NB4 (cell line): ENCODE results near the gene GSTP1.
"Not testable (repeated sequence)": the region's sequence is repeated elsewhere in the genome, so short reads cannot be mapped to it uniquely, and the experiment has no call there.

ENCODE experiments used
- MYC ChIP-seq: IDR thresholded peaks from 2 replicates; pipeline ENCODE4 v1.6.1; 2011; ENCODE audit warnings: low read depth, low read length
- TF ChIP-seq, protein P1 (sequence below): IDR thresholded peaks from one replicate; pipeline ENCODE4 v1.5.1; 2012; ENCODE audit warnings: low read depth, low read length

DNA sequence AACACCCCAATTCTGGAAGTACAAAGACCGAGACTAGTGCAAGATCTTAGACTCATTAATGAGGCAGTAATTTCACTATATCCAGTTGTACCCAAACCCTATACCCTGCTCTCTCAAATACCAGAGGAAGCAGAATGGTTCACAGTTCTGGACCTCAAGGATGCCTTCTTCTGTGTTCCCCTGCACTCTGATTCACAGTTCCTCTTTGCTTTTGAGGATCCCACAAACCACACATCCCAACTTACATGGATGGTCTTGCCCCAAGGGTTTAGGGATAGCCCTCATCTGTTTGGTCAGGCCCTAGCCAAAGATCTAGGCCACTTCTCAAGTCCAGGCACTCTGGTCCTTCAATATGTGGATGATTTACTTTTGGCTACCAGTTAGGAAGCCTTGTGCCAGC is 40.2 kb downstream of the GSTP1 start:
- TF ChIP-seq, protein P1, sequence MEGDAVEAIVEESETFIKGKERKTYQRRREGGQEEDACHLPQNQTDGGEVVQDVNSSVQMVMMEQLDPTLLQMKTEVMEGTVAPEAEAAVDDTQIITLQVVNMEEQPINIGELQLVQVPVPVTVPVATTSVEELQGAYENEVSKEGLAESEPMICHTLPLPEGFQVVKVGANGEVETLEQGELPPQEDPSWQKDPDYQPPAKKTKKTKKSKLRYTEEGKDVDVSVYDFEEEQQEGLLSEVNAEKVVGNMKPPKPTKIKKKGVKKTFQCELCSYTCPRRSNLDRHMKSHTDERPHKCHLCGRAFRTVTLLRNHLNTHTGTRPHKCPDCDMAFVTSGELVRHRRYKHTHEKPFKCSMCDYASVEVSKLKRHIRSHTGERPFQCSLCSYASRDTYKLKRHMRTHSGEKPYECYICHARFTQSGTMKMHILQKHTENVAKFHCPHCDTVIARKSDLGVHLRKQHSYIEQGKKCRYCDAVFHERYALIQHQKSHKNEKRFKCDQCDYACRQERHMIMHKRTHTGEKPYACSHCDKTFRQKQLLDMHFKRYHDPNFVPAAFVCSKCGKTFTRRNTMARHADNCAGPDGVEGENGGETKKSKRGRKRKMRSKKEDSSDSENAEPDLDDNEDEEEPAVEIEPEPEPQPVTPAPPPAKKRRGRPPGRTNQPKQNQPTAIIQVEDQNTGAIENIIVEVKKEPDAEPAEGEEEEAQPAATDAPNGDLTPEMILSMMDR = not testable (repeated sequence)
- not testable (repeated sequence) for TF ChIP-seq MYC
